Right lung (tissue), 5 donors: Measurements from ENCODE around the gene NMNAT2. TPM values are rescaled to one million over a fixed set of nuclear protein-coding genes. Genes with fewer than 3 reads are reported as not detected.
A peak's percentile ranks its signal among the peaks of the same experiment; 100 is the strongest.
"Not testable (repeated sequence)": the region's sequence is repeated elsewhere in the genome, so short reads cannot be mapped to it uniquely, and the experiment has no call there.

ENCODE experiments used
- DNase-seq, 2 donors: peaks; one replicate each; pipeline ENCODE4 v3.0.0-alpha.2; 2013
- polyA plus RNA-seq, 5 donors: library from polyadenylated mRNA; unstranded; fragments of 120-200 nt; gene quantifications; one replicate each; pipeline versions ENCODE4 v1.2.1 to v1.2.3, GENCODE V29; 2013; ENCODE audit warnings: inconsistent platforms in 1 of 5, low replicate concordance in 1 of 5; ENCODE audit not compliant: insufficient read length in 5 of 5, insufficient read depth in 1 of 5

NMNAT2 gene
- polyA plus RNA-seq, 5 donors: 1.2 to 2.6 (median 1.5) TPM

DNA sequence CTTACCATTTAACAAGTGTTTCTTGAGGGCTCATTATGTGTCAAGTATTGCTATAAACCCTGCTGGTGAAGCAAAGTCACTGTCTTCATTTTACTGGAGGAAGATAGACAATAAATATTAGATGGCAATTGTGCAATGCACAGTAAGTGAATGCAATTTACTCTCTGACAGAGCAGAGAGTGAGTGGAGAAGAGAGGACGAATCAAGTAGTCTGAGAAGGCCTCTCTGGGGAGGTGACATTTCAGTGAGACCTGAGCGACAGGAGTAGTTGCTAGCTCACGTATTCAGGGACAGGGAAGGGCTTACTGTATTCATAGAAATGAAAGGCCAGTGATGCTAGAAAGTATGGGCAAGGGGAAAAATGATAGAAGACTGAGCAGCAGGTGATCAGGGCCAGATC is 1.2 kb upstream of the NMNAT2 start:
- DNase-seq: no peak

DNA sequence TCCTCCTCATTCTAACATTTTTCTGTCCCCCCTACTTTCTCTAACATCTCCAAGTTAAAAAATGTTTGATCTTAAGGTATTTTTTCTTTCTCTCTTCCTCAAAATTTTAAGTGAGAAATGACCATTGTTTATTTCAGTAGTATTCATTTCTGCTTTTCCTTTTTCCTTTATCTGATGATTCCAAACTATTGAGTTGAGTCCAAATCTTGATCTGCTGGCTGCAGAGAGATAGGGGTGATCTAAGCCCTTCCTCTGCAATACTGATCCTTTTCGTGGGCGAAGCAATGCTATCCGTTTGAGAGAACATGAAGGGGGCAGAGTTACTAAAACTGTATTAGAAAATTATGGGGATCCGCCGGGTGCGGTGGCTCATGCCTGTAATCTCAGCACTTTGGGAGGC is 516 bp upstream of the NMNAT2 start:
- DNase-seq: no peak

DNA sequence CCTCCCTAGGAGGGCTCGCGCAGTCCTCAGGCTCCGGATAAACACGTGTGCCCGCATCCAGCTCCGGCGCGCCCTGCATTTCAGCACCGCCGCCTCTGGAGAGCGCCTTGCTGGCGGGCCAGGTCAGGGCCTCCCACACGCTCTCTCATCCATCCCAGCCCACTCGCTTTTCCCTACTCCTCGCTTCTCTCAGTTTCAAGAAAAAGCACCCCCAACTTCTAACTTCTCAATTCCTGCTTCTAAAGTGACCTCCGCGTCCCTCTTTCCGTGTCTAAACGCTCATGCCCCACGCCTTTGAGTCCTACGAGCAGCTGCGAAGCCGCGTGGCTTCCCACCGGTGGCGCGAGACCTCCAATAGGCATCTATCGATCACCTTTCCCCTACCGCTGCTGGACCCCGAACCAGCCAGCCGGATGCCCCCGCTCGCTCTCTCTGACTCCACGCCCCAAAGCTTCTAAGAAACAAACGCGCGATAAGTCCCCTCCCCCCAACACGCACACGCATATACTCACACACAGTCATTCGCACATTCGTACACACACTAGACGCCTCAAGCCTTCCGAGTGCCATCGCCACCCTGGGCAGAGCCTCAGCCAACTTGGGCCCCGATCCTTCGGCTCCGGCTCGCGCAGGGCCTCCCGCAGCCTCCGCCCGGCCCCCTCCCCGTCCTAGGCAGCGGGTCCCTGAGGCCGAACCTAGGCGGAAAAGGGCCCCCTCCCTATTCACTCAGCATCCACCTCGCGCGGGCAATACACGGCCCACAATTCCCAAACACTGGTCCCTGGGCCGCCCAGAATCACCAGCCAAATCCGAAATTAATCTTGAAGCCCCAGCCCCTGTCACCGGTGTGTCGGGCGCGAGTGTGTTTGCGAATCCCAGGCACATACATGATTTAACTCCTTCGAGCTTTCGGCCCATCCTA is 1.1 kb downstream of the NMNAT2 start:
- DNase-seq: peak; percentile 63 to 67

DNA sequence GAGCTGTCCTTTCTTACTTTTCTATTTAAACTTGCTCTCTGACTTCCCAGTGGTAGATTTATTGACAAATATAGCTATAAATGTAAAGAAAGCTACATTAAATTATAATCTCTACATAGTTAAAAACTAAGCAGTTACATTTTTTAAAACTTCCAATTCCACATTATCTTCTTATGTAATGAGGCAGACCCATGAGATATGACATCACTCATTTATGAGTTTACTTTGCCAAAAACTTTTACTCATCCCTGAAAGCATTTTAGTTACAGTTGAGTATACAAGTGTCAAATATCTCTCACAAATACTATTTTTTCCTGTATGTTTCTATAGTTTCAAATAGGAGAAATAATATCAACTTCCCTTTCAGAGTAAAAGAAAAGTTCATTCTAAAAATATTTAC is 3.8 kb downstream of the NMNAT2 start:
- DNase-seq: no peak

DNA sequence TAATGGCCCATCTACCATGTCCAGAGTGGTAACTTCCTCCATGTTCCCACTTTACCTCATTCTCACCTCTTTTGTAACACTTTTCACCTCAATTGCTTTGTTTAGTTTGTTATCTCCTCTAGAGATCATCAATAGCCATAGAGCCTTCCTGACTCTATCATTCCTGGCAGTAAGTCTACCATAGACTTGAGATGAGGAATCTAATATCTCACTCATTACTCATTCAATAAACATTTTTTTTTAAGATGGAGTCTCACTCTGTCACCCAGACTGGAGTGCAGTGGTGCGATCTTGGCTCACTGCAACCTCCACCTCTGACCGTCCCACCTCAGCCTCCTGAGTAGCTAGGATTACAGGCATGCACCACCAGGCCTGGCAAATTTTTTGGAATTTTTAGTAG is 7.1 kb downstream of the NMNAT2 start:
- no peak for DNase-seq

DNA sequence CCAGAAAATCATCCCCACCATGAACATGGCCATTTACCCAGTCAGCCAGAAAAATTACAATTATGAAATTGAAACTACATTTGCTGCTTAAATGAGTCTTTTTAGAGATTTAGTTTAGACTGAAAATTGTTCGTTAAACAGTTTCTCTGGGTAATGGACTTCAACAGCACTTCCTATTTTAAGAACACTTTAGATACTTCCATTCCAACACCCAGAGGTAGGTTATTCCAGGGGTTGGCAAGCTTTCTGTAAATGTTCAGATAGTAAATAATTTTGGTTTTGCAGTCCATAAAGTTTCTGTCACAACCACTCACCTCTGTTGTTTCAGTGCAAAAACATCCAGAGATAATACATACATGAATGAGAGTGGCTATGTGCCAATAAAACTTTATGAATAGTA is 10.2 kb downstream of the NMNAT2 start:
- no peak for DNase-seq

DNA sequence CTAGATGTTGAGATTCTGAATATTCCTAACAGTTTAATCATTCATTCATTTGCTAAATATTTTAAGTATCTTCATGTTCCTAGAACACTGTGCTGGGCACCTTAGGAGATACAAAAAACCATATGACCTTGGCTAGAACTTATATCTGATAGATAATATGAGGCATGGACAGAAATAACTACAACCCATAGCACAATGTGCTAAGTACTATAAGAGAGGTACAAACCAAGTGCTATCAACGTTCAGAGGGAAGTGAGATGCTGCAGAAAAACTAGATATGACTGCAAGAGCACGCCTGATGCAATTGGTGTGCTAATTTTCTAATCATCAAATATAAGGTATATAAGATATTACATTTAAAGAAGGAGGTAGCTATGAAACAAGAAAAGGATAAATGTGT is 10.7 kb downstream of the NMNAT2 start:
- no peak for DNase-seq

- DNase-seq: no peak
Measured at GRCh38 chr1:183404476-183404875, 13.7 kb downstream of the NMNAT2 start.

DNA sequence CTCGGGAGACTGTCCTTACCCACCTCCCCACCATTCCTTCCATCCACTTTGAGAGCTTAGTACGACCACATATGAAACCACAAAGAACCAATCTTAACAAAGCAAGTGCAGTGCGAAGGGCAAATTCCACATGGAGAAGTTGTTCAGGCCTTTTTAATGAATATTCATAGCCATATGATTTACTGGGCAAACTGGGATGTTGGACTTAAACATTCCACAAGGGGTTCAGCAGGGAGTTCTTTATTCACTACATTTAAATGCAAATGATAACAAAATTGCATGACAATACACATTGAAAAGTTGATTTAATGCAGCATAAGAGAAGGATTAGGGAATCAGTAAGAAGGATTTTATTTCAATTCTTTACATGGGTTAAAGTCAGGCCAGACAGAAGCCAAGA is 14.7 kb downstream of the NMNAT2 start:
- no peak for DNase-seq

GRCh38 chr1:183401565-183401964 is 16.6 kb downstream of the NMNAT2 start:
- DNase-seq: not testable (repeated sequence)

GRCh38 chr1:183394435-183394834 is 23.7 kb downstream of the NMNAT2 start:
- no peak for DNase-seq

GRCh38 chr1:183391863-183392262 is 26.3 kb downstream of the NMNAT2 start:
- no peak for DNase-seq

- DNase-seq: no peak
Measured at GRCh38 chr1:183390561-183390960, 27.6 kb downstream of the NMNAT2 start.

DNA sequence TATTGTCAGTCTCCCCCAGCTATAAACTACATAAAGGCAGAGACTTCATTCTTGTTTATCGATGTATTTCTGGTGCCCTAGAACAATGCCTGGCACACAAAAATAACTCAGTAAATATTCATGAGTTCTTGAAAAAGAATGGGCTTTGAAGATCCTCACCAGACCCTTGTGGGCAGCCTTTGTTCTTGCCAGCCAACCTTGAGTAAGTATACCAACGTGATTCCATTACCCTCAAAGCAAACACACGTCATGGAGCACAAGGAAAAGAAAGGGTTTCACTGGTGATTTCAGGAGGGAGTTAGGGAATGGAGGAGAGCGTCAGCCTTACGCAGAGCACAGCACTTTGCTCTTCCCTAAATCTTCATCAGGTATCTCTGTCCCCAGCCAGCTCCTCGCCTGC is 29.4 kb downstream of the NMNAT2 start:
- no peak for DNase-seq

DNA sequence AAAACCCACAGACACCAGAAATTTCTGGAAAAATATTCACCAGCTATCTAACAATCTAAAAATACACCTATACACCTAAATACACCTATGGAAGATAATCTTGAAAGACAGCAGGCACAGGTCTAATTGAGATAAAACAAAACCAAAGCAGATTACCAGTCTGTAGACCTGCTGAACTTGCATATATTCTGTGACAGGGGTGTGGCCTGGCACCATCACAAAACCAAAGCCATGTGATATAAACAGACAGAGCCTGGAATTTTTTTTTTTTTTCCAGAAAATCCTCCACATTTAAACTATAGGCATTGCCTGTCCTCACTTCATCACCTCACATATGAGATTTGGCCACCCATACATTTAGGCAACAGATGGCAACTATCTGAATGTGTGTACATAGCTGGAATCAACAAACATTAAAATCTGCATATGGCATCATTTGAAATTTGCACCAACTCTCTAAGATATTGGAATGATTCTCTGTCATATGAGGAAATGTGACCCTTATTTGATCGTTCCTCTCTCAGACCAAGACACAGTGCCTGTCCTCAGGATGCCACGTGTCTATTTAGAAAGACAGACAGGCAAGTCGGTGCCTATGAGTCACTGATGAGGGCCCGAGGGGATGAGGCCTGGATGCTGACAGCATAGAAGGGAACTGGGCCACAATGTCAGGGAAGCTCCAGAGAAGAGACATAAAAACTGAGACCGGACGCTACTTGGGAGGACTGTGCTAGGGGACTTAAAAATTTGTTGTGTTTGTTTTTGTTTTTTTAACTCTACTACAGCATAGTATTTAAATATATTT is 32.6 kb downstream of the NMNAT2 start:
- no peak for DNase-seq

GRCh38 chr1:183379951-183380350 is 38.2 kb downstream of the NMNAT2 start:
- no peak for DNase-seq

DNA sequence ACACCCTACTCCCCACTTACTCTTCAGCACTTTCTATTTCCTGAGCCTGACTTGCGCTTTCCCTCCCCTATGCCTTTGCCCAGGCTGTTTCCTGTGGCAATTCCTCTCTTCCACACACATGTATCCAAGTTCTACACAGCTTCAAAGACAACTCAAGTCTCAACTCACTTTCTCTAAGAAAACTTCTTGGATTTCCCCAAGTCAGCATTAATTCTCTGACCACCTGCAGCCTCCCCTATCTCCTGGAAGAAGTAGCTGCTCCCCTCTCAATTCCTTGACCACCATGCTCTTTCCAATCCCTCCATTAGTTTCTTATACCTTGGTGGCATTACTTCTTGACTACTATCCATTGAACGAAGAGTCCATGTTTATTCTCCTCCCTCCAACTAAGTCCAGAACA is 42.8 kb downstream of the NMNAT2 start:
- no peak for DNase-seq

- no peak for DNase-seq
Measured at GRCh38 chr1:183374825-183375224, 43.4 kb downstream of the NMNAT2 start.

DNA sequence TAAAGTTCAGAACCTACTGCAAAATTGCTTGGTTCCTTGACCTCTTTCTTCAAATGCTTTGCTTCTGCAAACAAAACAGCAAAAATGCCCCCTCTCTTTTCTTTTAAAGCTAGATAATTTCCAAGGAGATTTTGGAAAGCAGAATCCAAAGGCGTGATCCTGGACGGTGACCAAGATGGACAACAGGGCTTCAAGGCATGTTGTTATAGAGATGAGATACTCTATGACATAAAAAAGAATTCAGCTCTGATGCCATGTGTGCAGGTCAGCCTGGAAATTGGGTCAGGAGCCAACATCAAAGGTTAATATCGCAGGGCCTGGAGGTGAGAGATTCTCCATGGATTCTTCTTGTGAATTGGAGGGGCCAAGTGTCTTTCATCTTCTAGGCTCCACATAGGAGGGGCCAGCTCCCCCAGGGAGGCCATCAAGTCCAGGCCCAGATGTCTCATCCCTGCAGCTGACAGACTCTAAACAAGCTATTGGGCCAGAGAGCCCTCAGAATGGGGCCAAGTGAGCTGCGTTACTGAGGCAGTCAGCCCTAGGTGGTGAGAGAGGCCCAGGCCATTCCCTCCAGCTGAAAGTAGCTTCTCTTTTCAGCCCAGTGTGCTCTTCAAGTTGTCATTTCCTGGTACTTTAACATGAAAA is 45.5 kb downstream of the NMNAT2 start:
- no peak for DNase-seq

DNA sequence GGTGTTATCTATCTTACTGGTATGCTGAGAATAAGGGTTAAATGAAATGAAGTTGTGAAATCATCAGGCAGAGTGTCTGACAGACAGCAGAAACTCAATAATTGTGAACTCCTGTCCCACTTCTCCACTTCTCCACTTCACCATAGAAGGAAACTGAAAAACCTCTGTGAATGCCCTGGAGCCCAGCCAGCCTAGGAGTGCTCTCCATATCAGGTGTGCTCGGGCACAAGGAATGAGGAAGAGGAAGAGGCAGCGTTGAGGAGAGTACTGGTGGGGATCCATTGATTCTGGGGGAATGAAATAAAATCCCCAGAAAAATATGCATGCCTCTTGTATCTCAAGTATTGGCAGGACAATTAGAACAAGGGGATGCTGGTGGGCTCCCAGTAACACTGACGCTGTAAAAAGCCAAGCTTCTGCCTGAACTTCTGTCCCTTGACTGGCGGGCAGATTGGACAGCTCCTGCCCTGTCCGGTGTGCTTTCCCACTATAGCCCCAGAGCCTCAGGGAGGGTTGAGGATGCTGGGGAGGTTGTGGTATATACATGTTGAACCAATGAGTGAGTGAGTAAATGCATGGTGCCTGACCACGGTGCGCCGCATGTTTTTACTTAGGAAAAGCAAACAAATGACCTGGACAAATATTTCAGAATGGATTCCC is 47.7 kb downstream of the NMNAT2 start:
- peak; percentile 39 to 40 for DNase-seq

GRCh38 chr1:183368213-183369108 is 49.7 kb downstream of the NMNAT2 start:
- no peak for DNase-seq
